ENCODE results near the gene ACSL1.
"Not testable (repeated sequence)": the region's sequence is repeated elsewhere in the genome, so short reads cannot be mapped to it uniquely, and the experiment has no call there.

Gene ACSL1

DNA sequence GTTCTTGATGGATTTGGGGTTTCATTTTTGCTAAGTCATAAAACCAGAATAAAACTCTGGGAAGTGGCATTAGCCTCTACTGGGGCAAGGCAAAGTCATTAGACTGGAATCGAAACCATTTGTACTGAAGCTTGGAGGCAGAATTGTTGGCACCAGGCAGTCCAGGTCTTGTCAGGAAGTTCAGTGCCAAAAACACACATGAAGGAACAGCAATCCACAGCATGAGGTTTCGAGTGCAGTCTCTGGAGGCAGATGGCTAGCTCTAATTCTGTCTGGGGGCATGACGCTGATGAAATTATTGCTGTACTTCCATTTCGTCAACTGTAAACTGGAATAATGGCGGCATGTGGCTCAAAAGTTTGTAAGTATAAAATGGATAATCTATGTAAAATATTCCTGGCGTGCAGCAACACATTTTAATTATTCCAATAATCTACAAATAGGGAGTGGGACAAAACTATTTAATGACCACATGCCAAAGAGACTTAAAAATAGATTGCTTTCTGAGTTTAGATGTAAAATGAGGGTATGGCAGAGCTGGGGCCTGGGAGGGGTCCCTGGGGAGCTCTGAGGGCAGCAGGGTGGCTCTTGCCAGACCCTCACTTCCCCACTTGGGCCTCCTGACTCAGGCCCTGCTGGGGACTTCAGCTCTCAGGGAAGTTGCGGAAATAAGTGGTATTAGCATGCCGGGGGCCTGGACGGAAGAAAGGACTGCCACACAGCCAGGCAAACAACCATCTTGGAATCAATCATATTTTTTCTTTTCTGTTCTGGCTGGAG lies 73.1 kb downstream of the ACSL1 start:
- DNase-seq (ENCODE audit: low read depth in 2 of 2), result no peak

DNA sequence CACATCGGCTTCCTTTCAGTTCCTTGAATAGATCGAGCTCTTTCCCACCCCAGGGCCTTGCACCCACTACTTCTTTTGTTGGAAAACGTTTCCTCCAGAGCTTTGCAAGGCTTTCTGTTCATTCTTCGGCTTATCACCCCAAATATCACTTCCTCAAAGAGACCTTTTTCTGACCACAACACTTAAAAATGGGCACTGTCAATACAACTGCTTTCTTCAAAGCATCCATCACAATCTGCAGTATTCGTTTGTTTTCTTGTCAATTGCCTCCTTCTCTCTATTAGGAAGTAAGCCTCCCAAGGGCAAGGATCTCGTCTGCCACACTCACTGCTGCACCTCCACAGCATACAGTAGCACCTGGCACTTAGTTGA lies 74.2 kb downstream of the ACSL1 start:
- no peak for DNase-seq (ENCODE audit: low read depth in 2 of 2)

DNA sequence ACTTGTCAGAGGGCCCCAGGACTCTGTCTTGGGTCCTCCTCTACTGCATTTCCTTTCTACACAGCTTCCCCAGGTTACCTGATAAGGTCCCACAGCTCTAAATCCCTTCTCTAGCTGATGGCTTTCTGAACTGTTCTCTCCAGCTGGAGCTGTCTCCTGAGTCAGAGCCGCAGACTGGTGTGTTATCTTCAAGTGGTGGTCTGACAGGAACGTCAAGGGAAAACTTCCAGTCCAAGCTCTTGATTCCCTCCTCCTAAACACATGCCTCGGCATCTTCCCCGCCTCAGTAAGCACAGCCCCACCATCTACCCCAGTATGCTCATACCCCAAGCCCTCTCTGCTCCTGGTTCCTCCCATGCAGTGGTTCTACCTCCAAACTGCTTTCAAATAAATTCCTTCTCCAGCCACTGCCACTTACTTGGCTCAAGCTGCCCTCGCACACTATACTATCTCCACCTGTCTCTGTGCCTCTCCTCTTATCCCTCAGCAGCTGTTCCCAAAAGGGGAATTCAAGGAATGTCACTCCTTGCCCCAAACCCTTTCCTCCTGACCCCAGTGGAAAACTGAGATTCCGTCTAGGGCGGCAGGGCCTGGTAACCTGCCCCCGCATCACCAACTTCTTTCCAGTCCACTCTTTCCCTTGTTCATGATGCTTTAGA lies 74.7 kb downstream of the ACSL1 start:
- DNase-seq (ENCODE audit: low read depth in 2 of 2), result no peak

DNA sequence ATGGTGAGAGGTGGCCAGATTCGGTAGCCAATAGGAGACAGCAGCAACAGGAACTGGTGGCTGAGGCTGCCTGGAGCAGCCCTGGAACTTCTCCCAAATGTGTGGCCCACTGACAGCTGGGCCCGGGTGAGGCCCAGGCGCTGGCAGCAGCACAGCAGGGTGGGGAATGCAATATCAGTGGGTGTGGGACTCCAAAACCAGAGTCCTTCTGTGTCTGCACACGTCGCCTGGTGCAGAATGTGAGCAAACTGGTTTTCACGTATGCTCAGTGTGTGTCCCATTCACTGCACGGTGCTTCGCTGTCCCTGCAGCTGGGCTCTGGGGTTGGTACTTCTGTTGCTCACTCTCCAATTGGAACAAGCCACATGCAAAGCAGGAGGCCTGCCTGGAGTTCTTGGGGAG lies 77.5 kb downstream of the ACSL1 start:
- DNase-seq (ENCODE audit: low read depth in 2 of 2), result no peak

DNA sequence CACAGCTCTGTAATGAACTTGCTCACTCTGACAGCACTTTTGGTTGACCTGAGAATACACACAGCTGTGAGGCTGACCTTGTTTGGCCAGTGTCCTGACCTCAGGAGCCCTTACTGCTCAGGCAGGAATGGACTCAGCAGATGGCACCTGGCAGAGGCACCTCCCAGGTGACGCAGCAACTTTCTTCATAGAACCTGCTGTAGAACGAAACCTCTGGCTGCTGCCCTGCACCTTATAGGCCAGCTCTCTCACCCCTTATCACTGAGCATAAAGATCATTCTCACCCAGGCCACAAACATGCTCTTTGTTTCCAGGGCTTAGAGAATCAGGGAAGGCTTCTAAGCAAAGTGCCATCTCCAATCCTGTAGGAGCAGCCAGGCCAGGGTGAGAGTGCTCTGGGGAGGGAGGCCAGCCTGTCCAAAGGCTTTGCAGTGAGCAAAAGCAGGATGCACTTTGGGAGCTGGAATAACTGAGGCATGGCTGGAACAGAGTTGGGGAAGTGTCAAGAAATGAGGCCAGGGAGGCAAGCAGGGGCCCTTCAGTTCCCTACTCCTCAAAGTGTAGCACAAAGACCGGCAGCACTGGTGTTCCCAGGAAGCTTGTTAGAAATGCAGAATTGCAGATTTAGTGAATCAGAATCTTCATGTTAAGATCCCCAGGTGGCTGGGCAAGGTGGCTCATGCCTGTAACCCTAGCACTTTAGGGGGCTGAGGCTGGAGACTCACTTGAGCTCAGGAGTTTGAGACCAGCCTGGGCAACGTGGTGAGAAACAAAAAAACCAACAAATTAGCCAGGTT lies 78.5 kb downstream of the ACSL1 start:
- no peak for DNase-seq (ENCODE audit: low read depth in 2 of 2)

DNA sequence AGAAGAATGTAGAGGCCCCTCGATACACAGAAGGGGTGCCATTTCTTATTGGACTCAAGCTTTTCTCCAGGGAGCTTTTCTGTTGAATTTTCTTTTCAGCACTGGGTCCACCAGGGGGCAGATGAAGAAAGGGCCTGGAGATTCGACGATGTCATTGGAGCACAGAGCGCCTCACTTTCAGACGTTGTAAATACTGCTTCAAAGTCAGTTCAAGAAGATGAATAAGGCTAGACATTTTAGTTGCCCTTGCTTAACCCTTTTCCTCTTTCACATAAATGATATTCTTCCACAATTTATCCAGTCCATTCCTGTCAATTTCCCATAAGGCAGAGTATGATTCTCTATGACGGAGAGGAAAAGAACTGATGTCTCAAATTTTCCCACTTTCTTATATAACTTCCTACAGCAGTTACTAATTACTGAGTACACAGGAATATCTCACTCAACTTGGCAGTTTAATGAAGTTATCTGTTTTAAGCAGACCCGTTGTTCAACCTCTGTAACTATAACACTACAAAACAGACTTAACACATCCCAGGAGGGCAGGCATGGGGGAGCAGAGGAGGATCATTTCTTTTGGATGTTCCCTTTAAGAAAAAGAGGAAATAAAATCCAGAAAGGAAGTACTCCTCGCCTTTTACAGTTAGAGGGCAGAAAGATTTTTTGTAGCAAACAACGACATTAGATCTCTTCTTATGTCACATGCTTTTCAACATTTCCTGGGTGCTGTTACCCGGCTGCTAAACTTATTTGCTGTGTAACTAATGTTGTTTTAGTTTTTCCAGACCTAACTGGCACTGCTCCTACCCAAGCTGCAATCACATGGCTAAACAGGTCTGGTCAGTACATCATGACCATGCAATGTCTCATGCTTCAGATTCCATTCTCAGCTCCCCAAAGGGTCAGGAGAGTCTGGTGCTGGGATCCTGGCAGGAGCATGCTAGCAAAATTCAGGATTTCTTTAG lies 79.7 kb downstream of the ACSL1 start:
- peak; percentile 57 for DNase-seq (ENCODE audit: low read depth in 2 of 2)

DNA sequence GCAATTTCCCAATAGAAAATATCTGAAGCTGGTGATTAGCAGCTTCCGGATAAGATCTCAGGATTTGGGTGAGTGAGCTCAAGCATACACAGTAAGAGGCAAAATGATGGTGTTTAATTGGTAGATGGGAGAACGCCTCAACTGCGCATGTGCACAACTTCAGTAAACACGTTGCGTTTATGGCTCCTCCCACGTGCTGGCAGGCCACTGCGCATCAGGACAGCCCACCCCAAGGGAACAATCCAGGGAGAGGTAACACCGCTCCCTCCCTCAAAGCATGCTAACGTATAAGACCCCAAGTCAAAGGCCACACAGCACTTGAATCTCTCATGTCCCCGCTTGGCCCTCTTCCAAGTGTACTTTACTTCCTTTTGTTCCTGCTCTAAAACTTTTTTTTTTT lies 81.5 kb downstream of the ACSL1 start:
- no peak for DNase-seq (ENCODE audit: low read depth in 2 of 2)

DNA sequence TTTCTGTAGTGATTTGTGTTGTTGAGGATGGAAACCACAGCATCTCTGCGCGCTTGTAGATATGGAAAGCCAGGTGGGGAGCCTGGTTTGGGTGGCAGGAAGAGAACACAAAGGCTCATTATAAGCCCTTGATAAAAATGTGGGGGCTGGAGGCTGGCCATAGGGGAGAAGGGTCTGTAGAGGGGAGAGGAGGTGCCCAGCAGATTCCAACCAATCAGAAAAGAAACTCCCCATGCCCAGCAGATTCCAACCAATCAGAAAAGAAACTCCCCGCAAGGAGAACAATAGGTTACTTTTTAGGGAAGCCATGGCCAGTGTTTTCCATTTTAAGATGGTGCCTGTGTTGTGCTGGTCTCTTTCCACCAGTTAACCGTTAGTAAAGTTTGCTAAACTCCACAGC lies 82.1 kb downstream of the ACSL1 start:
- no peak for DNase-seq (ENCODE audit: low read depth in 2 of 2)

DNA sequence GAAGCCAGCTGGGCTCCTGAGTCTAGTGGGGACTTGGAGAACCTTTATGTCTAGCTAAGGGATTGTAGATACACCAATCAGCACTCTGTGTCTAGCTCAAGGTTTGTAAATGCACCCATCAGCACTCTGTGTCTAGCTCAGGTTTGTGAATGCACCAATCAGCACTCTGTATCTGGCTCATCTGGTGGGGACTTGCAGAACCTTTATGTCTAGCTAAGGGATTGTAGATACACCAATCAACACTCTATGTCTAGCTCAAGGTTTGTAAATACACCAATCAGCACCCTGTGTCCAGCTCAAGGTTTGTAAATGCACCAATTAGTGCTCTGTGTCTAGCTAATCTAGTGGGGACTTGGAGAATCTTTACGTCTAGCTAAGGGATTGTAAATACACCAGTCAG lies 84.1 kb downstream of the ACSL1 start:
- not testable (repeated sequence) for DNase-seq (ENCODE audit: low read depth in 2 of 2)

DNA sequence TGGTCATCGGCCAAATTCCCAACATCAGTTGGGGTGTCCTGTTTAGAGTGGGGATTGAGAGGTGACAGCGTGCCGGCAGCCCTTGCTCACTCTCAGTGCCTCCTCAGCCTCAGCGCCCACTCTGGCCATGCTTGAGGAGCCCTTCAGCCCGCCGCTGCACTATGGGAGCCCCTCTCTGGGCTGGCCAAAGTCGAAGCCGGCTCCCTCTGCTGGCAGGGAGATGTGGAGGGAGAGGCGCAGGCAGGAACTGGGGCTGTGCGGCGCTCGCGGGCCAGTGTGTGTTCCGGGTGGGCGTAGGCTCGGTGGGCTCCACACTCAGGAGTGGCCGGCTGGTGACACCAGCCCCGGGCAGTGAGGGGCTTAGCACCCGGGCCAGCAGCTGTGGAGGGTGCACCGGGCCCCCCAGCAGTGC lies 84.8 kb downstream of the ACSL1 start:
- no peak for DNase-seq (ENCODE audit: low read depth in 2 of 2)

DNA sequence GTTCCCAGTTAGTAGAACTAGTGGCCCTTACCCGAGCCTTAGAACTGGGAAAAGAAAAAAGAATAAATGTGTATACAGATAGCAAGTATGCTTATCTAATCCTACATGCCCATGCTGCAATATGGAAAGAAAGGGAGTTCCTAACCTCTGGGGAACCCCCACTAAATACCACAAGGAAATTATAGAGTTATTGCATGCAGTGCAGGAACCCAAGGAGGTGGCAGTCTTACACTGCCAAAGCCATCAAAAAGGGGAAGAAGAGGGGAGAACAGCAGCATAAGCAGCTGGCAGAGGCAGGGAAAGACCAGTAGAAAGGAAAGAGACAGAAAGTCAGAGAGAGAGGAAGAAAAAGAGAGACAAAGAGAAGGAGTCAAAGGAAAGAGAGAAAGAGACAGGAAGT lies 86.2 kb downstream of the ACSL1 start:
- not testable (repeated sequence) for DNase-seq (ENCODE audit: low read depth in 2 of 2)

DNA sequence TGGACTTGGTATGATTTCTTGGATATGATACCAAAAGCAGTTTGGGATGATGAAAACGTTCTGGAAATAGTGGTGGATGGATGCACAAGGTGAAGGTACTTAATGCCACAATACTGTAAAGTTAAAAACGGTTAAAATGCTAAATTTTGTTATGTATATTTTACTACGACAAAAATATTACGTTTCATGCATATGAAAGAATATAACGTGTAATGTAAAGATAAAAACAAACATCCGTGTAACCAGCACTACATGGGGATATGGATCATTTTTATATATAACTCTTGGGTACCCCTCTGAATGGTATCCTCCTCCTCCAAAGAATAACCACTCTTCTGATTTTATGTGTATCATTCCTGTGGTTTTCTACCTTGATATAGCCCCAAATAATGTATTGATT lies 91.0 kb downstream of the ACSL1 start:
- DNase-seq (ENCODE audit: low read depth in 2 of 2), result no peak

DNA sequence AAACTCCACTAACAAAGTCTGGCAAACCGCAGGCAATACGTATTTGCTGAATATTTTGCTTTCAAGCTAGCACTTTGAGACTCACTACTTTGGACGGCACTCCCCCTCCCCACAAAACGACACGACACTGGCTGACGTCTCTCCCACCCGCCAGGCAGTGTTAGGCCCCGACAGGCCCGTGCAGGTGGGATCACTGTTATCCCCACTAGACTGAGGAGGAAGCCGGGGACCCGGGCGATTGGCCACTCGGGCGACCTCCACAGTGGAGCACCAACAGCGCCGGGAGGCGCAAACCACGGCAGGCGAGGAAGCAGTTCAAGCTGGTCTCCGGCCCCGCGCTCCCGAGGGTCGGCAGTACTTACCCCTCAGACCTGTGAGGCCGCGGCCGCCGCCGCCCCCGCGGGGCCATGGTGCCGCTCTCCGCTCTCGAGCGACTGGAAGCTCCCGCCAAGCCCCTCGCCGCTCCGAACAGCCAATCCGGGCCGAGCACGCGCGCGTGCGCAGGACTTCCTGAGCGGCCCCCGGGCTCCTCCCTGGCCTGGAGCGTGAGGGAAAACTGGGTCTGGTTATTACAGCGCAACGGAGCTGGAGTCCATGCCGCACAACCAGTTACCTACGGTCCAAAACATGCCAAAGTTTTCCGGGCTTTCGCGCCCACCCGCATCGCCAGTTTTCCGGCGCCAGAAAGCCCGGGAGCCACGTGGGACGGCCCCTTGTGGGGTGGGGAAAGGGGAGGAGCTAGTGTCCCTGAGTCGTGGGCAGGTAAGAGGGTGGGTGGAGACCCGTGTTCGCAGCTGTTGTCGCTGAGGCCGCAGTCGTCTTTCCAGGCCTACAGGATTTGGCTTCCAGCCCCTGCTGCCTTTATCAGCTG lies 91.9 kb downstream of the ACSL1 start, which contains the start of gene CENPU:
Gene CENPU, minus strand, starts transcription at position 443 of the 871 bp plus-strand sequence. Its CDS starts 34 bp downstream, at position 409.
- peak; percentile 90 to 92 for DNase-seq (ENCODE audit: low read depth in 2 of 2)

DNA sequence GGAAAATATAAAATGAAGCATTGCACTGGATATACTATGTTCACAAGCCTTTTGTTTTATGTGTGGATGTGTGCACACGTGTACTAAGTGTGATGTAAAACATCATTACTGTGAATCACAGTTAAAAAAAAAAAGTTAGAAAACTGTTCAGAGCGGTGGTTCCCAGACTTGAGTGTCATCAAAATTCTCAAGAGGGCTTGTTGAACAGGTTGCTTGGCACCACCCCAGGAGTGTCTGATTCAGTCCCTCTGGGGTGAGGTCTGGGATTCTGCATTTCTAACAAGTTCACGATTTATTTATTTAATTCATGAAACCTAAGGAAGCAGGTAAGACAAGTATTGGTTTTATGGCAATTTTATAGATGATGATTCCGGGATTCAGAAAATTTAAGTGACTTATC lies 93.6 kb downstream of the ACSL1 start:
- DNase-seq (ENCODE audit: low read depth in 2 of 2), result no peak

DNA sequence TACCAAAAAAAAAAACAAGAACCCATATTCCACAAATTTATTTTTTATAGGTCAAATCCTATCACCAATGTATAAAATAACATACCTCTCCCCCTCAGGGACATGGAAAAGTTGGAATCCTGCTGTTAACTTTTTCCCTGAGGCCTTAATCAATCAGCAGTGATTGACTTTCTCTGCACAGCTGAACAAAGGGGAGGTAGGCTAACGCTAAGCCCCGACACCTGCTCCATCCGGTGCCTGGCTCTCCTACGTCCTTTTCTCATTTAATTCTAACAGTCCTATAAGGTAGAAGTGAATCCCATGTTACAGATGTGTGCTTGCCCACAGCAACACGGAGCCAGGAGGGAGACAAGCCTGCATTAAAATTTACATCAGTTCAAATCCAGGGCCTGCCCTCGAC lies 94.7 kb downstream of the ACSL1 start:
- DNase-seq (ENCODE audit: low read depth in 2 of 2), result no peak

DNA sequence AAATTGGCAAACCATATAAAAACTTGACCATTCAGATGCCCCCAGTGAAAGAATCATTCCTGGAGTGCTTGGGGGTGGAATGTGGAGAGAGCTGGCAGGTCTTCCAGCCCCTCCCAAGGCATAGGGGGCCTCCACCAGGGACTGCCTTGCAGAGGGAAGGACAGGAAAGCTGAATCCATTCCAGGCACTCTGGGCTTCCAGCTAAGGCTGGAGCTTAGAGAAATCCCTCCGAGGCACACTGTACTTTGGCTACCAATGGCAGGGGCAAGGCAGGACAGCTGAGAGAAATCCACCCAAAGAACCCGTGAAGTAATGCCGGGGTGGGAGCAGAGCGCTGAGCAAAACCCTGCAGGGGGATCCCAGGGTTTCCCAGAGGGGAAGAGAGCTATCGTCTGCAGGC lies 95.8 kb downstream of the ACSL1 start:
- no peak for DNase-seq (ENCODE audit: low read depth in 2 of 2)

DNA sequence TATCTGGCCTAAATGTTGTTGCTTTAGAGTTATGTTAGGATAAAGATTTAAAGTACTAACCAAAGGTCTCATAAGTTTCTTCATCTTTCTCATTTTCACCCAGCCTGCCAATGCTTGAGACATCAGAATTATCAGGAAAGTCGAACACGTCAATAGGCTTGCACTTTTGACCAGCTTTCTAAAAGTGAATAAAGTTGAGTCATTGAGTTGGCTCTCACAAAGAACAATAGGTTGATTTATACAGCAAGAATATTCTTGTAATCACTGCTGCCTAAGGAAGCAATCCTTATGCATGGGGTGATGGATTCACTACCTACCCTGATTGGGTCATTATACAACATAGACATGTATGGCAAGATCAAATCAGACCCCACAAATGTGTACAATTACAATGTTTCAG lies 96.9 kb downstream of the ACSL1 start:
- DNase-seq (ENCODE audit: low read depth in 2 of 2), result no peak

DNA sequence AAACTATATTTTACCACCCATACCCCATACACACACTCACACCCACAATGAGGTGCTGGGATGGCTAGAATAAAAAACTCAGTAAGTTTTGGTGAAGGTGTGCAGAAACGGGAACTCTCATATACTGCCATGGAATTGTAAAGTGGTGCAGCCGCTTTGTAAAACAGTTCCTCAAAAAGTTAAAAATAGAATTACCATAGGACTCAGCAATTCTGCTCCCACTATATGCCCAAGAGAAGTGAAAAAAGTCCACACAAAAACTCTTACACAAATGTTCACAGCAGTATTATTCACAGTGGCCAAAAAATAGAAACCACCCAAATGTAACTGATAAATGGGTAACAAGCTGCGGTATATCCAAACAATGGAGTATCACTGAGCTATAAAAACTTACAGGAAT lies 98.3 kb downstream of the ACSL1 start:
- DNase-seq (ENCODE audit: low read depth in 2 of 2), result no peak

DNA sequence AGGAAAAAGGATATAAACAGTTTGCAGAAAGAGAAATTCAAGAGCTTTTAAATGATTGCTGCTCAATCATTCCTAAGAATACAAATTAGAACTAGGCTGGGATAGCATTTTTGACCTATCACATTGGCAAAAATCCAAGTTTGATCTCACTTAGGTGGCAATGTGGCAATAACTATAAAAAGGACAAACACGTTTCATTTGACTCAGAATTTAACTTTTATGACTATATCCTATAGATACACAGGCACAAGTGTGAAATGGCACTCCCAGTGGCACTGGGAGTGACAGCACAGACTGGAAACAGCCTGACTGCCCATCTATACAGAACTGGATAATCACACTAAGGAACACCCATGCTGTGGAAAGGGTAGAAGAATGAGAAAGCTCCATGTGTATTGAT lies 103.0 kb downstream of the ACSL1 start:
- no peak for DNase-seq (ENCODE audit: low read depth in 2 of 2)

DNA sequence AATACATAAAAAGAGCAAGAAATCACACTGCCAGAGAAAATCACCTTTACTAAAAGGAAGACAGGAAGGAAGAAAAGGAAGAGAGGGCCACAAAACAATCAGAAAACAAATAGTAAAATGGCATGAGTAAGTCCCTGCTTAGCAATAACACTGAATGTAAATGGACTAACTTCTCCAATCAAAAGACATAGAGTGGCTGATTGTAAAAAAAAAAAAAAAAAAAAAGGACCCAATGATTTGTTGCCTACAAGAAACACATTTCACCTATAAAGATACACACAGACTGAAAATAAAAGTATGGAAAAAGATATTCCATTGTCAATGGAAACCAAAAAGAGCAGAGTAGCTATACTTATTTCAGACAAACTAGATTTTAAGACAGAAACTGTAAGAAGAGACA lies 104.5 kb downstream of the ACSL1 start:
- no peak for DNase-seq (ENCODE audit: low read depth in 2 of 2)

DNA sequence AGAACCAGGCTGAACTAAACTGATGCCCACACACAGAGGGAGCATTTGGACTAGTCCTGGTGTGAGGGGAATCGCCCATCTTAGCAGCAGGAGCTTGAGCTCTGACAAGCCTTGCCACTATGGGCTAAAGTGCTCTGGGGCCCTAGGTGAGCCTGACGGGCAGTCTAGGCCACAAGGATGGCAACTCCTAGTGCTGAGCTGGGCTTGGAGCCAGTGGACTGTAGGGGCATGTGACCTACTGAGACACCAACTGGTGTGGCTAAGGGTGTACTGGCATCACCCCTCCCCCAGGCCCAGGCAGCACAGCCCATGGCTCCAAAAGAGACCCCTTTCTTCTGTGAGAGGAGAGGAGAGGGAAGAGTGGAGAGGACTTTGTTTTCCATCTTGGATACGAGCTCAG lies 106.4 kb downstream of the ACSL1 start:
- DNase-seq (ENCODE audit: low read depth in 2 of 2), result no peak

Data from activated CD4-positive, alpha-beta T cell treated with anti-CD3 and anti-CD28 coated beads for 24 hours (primary cell).